Esophagus (tissue), 2 donors: ENCODE data around the gene DENND5A. TPM values are rescaled to one million over a fixed set of nuclear protein-coding genes. Genes with fewer than 3 reads are reported as not detected.
"Not testable (repeated sequence)": the region's sequence is repeated elsewhere in the genome, so short reads cannot be mapped to it uniquely, and the experiment has no call there.

Source experiments
- H3K27ac ChIP-seq, 2 donors: one replicate each; pipeline ENCODE4 v1.5.1; 2013; ENCODE audit warnings: low read depth in 2 of 2, mild to moderate bottlenecking in 2 of 2, inconsistent platforms in 1 of 2, low read length in 1 of 2, moderate library complexity in 1 of 2
- H3K27me3 ChIP-seq, 2 donors: one replicate each; pipeline ENCODE4 v1.6.1; 2013; ENCODE audit warnings: low read length in 2 of 2, control low read depth in 1 of 2, mild to moderate bottlenecking in 1 of 2; ENCODE audit not compliant: insufficient read depth in 2 of 2, control insufficient read depth in 1 of 2
- H3K36me3 ChIP-seq, 2 donors: one replicate each; pipeline ENCODE4 v1.6.1; 2013; ENCODE audit warnings: low read length in 1 of 2; ENCODE audit not compliant: control insufficient read depth in 2 of 2, insufficient read depth in 2 of 2
- H3K4me1 ChIP-seq, 2 donors: one replicate each; pipeline ENCODE4 v1.6.1; 2013; ENCODE audit warnings: low read length in 1 of 2; ENCODE audit not compliant: control insufficient read depth in 2 of 2, insufficient read depth in 2 of 2
- H3K4me3 ChIP-seq, 2 donors: one replicate each; pipeline ENCODE4 v1.5.1; 2013; ENCODE audit warnings: low read length in 2 of 2, mild to moderate bottlenecking in 2 of 2, low read depth in 1 of 2, moderate library complexity in 1 of 2
- H3K9me3 ChIP-seq, 2 donors: one replicate each; pipeline ENCODE4 v1.6.1; 2013; ENCODE audit warnings: mild to moderate bottlenecking in 2 of 2, low read depth in 1 of 2, low read length in 1 of 2, moderate library complexity in 1 of 2; ENCODE audit not compliant: control insufficient read depth in 2 of 2, insufficient read depth in 1 of 2
- WGBS, 2 donors: extraction: QIAGEN DNeasy Blood & Tissue Kit; methylation state at CpG; one replicate each; pipeline ENCODE4 v1.1.7; 2013; 5-methylcytosine and 5-hydroxymethylcytosine counted together
- polyA plus RNA-seq, 2 donors: library from polyadenylated mRNA; stranded (reverse); fragments of 200-250 nt; gene quantifications; one replicate each; pipeline ENCODE4 v1.2.3, GENCODE V29; 2013
- donor health status: healthy with polysubstance abuse.
- donor health status: Bipolar disorder and iron deficiency.

The DENND5A gene
- polyA plus RNA-seq, 2 donors = 6.9 to 15.4 TPM

DNA sequence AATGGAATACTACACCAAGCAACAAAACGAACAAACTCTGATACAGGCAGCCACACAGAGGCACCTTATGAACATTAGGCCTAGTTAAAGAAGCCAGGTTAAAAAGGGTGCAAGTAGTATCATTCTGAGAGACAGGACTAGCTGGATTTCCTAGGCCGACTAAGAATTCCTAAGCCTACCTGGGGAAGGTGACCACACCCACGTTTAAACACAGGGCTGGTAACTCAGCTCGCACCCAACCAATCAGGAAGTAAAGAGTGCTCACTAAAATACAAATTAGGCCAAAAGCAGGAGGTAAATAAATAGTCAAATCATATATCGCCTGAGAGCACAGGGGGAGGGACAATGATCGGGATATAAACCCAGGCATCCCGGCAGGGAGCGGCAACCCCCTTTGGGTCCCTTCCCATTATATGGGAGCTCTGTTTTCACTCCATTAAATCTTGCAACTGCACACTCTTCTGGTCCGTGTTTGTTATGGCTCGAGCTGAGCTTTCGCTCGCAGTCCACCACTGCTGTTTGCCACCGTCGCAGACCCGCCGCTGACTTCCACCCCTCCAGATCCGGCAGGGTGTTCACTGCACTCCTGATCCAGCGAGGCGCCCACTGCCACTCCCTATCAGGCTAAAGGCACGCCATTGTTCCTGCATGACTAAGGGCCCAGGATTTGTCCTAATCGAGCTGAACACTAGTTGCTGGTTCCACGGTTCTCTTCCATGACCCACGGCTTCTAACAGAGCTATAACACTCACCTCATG lies 167.8 kb downstream of the DENND5A start:
- not testable (repeated sequence) for H3K4me1 ChIP-seq, H3K36me3 ChIP-seq, H3K27me3 ChIP-seq, H3K4me3 ChIP-seq, H3K9me3 ChIP-seq
- H3K27ac ChIP-seq = peak overlapping the region in 1 of 2 donors; percentile 69
- WGBS, 2 donors = 82 to 86% methylated on average over 23 of the region's 23 CpGs

- no peaks in the 10 kb centered on the region for H3K27me3 ChIP-seq
- H3K9me3 ChIP-seq = no peaks in the 10 kb centered on the region
- no peak overlapping the region for H3K27ac ChIP-seq
- no peak overlapping the region for H3K4me3 ChIP-seq
- WGBS, 2 donors = 94 to 95% methylated on average over 5 of the region's 5 CpGs
- peaks cover 0 to 4% of the 10 kb centered on the region in 2 donors for H3K4me1 ChIP-seq
- H3K36me3 ChIP-seq = no peaks in the 10 kb centered on the region
Measured at GRCh38 chr11:9096427-9096826, 168.7 kb downstream of the DENND5A start.

DNA sequence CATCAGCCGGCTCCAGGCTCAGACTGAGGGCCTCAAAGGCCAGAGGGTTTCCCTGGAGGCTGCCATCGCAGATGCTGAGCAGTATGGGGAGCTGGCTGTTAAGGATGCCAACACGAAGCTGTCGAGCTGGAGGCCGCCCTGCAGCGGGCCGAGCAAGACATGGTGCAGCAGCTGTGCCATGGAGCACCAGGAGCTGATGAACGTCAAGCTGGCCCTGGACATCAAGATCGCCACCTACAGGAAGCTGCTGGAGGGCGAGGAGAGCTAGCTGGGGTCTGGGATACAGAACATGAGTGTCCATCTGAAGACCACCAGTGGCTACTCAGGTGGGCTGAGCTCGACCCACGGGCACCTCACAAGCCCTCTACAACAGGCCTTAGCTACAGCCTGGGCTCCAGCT lies 169.7 kb downstream of the DENND5A start:
- no peaks in the 10 kb centered on the region for H3K27me3 ChIP-seq
- 88 to 90% methylated on average over 12 of the region's 12 CpGs for WGBS, 2 donors
- H3K9me3 ChIP-seq = no peaks in the 10 kb centered on the region
- H3K4me1 ChIP-seq = peaks cover 0 to 6% of the 10 kb centered on the region in 2 donors
- H3K27ac ChIP-seq = no peak overlapping the region
- H3K4me3 ChIP-seq = no peak overlapping the region
- no peaks in the 10 kb centered on the region for H3K36me3 ChIP-seq

- no peak overlapping the region for H3K4me3 ChIP-seq
- no peak overlapping the region for H3K27ac ChIP-seq
- H3K4me1 ChIP-seq = peaks cover 0 to 6% of the 10 kb centered on the region in 2 donors
- no peaks in the 10 kb centered on the region for H3K9me3 ChIP-seq
- WGBS, 2 donors = 95 to 96% methylated on average over 8 of the region's 8 CpGs
- H3K36me3 ChIP-seq = no peaks in the 10 kb centered on the region
- H3K27me3 ChIP-seq = no peaks in the 10 kb centered on the region
Measured at GRCh38 chr11:9094420-9094819, 170.7 kb downstream of the DENND5A start.

GRCh38 chr11:9092853-9093778 lies 172.0 kb downstream of the DENND5A start:
- Histone ChIP-seq H3K9me3 (peaks cover 0 to 4% of the 10 kb centered on the region in 2 donors), H3K27ac (no peak overlapping the region), H3K4me3 (no peak overlapping the region), H3K36me3 (no peaks in the 10 kb centered on the region), H3K4me1 (peaks cover 0 to 6% of the 10 kb centered on the region in 2 donors), H3K27me3 (no peaks in the 10 kb centered on the region)
- WGBS, 2 donors = 66 to 69% methylated on average over 10 of the region's 10 CpGs

DNA sequence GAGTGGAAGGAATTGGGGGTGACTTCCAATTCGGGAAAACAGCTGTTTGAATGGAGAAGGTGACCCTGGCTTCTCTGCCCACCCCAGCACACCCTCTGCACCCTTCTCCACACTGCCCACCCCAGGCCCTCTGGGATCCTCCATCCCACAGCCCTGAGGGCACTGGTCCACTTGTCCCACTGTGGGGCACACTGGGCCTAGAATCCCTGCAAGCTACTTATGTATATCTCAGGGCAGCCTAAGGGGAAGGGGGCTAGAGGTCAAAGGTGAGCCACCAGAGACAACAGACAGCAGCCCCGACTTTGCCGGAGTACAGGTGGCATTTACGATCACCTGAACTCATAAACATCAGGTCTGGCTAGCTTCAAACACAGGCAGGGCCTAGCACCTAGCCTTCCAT lies 173.1 kb downstream of the DENND5A start:
- Histone ChIP-seq H3K9me3 (peaks cover 0 to 4% of the 10 kb centered on the region in 2 donors), H3K4me1 (peaks cover 0 to 6% of the 10 kb centered on the region in 2 donors), H3K27ac (no peak overlapping the region), H3K36me3 (no peaks in the 10 kb centered on the region), H3K27me3 (no peaks in the 10 kb centered on the region), H3K4me3 (peak overlapping the region in 1 of 2 donors; percentile 65)
- WGBS, 2 donors = 68 to 85% methylated on average over 4 of the region's 4 CpGs

DNA sequence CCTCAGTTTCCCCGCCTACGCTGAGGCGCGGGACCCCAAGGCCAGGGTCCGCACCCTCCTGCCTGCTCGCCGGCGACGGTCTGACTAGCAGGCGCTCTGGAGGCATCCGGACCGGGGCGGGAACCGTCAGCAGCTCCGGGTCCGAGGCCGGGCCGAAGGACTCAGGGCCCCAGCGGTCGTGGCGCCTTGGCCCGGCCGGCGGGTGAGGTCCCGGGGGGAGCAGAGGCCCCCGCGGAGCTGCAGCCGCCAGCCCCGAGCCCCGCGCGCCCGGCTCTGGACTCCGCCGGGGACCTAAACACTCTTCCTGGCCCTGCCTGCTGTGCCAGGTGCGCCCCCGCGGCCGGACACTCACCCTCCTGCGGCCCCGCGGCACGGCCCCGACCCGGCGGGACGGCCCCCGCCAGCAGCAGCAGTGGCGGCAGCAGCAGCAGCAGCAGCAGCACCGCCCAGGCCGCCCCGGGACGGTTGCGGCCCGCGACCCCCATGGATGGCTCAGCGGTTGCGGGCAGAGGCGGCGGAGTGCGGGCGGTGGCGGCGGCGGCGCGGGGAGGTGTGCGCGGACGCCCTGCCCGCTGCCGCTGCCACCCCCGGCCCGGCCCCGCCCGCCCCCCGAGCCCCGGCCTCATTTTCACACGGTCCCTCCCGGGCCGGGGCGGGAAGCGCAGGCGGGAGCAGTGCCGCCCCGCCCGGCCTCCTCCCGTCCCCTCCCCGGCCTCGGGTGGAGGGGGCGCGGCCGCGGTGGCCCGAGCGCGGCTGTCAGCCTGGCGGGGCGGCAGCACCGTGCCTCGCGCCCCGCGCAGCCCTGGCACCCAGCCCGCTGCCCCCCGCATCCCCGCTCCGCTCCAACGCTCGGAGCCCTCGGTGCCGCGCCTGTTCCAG lies 173.9 kb downstream of the DENND5A start, which contains the start of gene SCUBE2:
SCUBE2 (minus strand) TSS at position 556 of the 879 bp plus-strand sequence; CDS start at position 485, 71 bp downstream.
- H3K36me3 ChIP-seq = no peaks in the 10 kb centered on the region
- peak within 1 kb of the TSS; percentile 56 to 65 for H3K4me3 ChIP-seq
- no peak within 1 kb of the TSS for H3K27ac ChIP-seq
- 2 to 4% methylated on average over 62 to 113 of the region's 113 CpGs for WGBS, 2 donors
- H3K9me3 ChIP-seq = peaks cover 0 to 4% of the 10 kb centered on the region in 2 donors
- no peaks in the 10 kb centered on the region for H3K27me3 ChIP-seq
- H3K4me1 ChIP-seq = peaks cover 0 to 6% of the 10 kb centered on the region in 2 donors

DNA sequence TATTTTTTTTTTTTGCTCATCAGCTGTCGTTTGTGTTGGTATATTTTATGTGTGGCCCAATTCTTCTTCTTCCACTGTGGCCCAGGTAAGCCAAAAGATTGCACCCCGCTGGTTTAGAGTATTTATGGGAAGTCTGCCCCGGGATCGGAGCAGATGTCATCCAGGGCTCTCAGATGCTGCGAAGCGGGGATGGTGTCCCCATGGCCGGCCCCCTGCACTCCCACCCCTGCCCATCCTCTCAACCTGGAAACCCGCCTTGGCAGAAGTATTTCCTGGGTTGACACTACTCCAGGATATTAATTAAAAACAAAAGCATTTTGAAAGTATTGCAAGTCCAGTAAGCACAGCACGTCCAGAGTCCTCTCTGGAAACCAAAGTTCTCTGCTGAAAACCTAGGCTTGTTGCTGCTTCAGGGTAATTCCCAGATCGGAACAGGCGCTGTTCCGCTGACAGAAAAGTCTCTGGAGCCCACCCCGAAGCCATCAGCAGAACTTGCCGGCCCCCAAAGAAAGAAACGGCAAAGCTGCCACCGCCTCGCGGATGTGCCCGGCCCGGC lies 174.6 kb downstream of the DENND5A start:
- H3K36me3 ChIP-seq = no peaks in the 10 kb centered on the region
- H3K27ac ChIP-seq = no peak overlapping the region
- peaks cover 0 to 6% of the 10 kb centered on the region in 2 donors for H3K4me1 ChIP-seq
- peaks cover 0 to 4% of the 10 kb centered on the region in 2 donors for H3K9me3 ChIP-seq
- 41 to 42% methylated on average over 20 of the region's 20 CpGs for WGBS, 2 donors
- no peaks in the 10 kb centered on the region for H3K27me3 ChIP-seq
- peak overlapping the region; percentile 56 to 65 for H3K4me3 ChIP-seq
